NCI-H510A (cell line): ENCODE results near the gene NR0B2.
A peak's percentile ranks its signal among the peaks of the same experiment; 100 is the strongest.

Experiments
- DNase-seq: peaks from one replicate; lab custom pipeline; 2025; lab: John Stamatoyannopoulos, UW

The NR0B2 gene

GRCh38 chr1:26936823-26937222 lies 23.0 kb upstream of the NR0B2 start:
- DNase-seq, result no peak

- DNase-seq, result no peak
Observed at GRCh38 chr1:26932531-26932930, 18.8 kb upstream of the NR0B2 start.

GRCh38 chr1:26923711-26924110 lies 9.9 kb upstream of the NR0B2 start:
- DNase-seq, result no peak

GRCh38 chr1:26922901-26923300 lies 9.1 kb upstream of the NR0B2 start:
- no peak for DNase-seq

GRCh38 chr1:26922431-26922729 lies 8.6 kb upstream of the NR0B2 start:
- DNase-seq, result no peak

GRCh38 chr1:26921540-26922430 lies 8.0 kb upstream of the NR0B2 start, which contains the start of gene NUDC:
Gene NUDC, plus strand, starts transcription at chr1:26921743. Its CDS starts 106 bp downstream, at chr1:26921849.
- peak; percentile 94 for DNase-seq

GRCh38 chr1:26921126-26921539 lies 7.4 kb upstream of the NR0B2 start:
- DNase-seq, result peak; percentile 66

GRCh38 chr1:26915204-26915842 lies 1.5 kb upstream of the NR0B2 start:
- DNase-seq, result peak; percentile 17

GRCh38 chr1:26913389-26913753 lies 404 bp downstream of the NR0B2 start:
- no peak for DNase-seq

- no peak for DNase-seq
Observed at GRCh38 chr1:26912147-26912490, 1.7 kb downstream of the NR0B2 start.

GRCh38 chr1:26911399-26912146 lies 2.2 kb downstream of the NR0B2 start:
- no peak for DNase-seq

GRCh38 chr1:26910343-26911160 lies 3.2 kb downstream of the NR0B2 start:
- no peak for DNase-seq

- DNase-seq, result no peak
Observed at GRCh38 chr1:26909951-26910342, 3.8 kb downstream of the NR0B2 start.

GRCh38 chr1:26907071-26907917 lies 6.5 kb downstream of the NR0B2 start:
- DNase-seq, result no peak

GRCh38 chr1:26900815-26901511 lies 12.8 kb downstream of the NR0B2 start:
- DNase-seq, result no peak

- DNase-seq, result peak; percentile 89
Observed at GRCh38 chr1:26900001-26900814, 13.6 kb downstream of the NR0B2 start, which contains the start of gene GPATCH3. Gene GPATCH3, minus strand, starts transcription at chr1:26900467. Its CDS starts 25 bp downstream, at chr1:26900442.

GRCh38 chr1:26897351-26897750 lies 16.4 kb downstream of the NR0B2 start:
- DNase-seq, result no peak

- DNase-seq, result no peak
Observed at GRCh38 chr1:26894263-26894662, 19.5 kb downstream of the NR0B2 start.

GRCh38 chr1:26890467-26890796 lies 23.3 kb downstream of the NR0B2 start:
- DNase-seq, result no peak
